Measurements from ENCODE around the gene DLG3.

DNA sequence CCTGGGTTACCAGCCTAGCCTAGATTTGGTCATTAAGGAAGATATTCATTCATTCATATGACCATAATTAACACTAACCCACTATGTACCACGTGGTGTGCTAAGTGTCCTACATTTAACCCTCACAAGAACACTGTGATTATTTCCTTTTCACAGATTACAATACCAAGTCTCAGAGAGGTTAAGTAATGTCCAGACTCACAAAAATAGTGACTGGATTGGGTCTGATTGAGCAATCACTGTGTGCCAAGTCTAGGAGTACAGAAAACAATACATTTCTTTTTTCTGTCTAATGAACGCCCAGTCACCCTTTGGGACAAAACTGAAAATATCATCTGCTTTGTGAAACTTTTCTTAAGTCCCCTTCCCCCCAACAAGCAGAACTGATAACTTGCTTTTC lies 7.6 kb upstream of the DLG3 start:
- TF ChIP-seq CTCF (IDR thresholded peaks at IDR 0.05; ENCODE audit: poor library complexity, severe bottlenecking) (no peak), EZH2 (IDR thresholded peaks at IDR 0.05; ENCODE audit: borderline replicate concordance, insufficient read depth, low read length, poor library complexity, severe bottlenecking) (no peak), RAD21 (conservative IDR thresholded peaks at IDR 0.05) (no peak), EP300 (conservative IDR thresholded peaks at IDR 0.05; ENCODE audit: poor library complexity, severe bottlenecking) (no peak), TAF1 (IDR thresholded peaks at IDR 0.05; ENCODE audit: low read depth) (no peak)
- TF ChIP-seq, protein P1, sequence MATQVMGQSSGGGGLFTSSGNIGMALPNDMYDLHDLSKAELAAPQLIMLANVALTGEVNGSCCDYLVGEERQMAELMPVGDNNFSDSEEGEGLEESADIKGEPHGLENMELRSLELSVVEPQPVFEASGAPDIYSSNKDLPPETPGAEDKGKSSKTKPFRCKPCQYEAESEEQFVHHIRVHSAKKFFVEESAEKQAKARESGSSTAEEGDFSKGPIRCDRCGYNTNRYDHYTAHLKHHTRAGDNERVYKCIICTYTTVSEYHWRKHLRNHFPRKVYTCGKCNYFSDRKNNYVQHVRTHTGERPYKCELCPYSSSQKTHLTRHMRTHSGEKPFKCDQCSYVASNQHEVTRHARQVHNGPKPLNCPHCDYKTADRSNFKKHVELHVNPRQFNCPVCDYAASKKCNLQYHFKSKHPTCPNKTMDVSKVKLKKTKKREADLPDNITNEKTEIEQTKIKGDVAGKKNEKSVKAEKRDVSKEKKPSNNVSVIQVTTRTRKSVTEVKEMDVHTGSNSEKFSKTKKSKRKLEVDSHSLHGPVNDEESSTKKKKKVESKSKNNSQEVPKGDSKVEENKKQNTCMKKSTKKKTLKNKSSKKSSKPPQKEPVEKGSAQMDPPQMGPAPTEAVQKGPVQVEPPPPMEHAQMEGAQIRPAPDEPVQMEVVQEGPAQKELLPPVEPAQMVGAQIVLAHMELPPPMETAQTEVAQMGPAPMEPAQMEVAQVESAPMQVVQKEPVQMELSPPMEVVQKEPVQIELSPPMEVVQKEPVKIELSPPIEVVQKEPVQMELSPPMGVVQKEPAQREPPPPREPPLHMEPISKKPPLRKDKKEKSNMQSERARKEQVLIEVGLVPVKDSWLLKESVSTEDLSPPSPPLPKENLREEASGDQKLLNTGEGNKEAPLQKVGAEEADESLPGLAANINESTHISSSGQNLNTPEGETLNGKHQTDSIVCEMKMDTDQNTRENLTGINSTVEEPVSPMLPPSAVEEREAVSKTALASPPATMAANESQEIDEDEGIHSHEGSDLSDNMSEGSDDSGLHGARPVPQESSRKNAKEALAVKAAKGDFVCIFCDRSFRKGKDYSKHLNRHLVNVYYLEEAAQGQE (IDR thresholded peaks at IDR 0.05; ENCODE audit: borderline replicate concordance) = no peak

Data from neural cell (in vitro differentiated cells).